ENCODE measurements around the gene MEX3D. TPM values are rescaled to one million over a fixed set of nuclear protein-coding genes. Genes with fewer than 3 reads are reported as not detected.

Gene MEX3D
- total and polyA plus RNA-seq, 2 of the 4 experiments (the other 2 are of a cell fraction): 9.1 to 9.6 TPM

DNA sequence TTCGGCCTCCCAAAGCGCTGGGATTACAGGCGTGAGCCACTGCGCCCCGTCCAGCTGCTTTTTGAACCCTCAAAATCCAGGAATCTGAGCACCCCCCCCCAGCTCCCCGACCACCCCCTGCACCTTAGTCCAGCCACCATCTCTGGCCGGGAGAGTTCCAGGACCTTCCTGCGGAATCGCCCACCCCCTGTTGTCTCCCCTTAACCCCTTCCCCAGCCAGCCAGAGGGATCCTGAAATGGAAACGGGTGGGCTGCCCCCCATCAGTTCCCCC, 25.3 kb upstream of the MEX3D start:
- Histone ChIP-seq H4K20me1 (ENCODE audit: insufficient read depth, low read length) (peaks cover 26% of the 10 kb centered on the region), H3K56ac (ENCODE audit: extremely low read depth, insufficient read depth, low read length) (no peak overlapping the region), H4K91ac (ENCODE audit: insufficient read depth, low read depth, low read length) (no peak overlapping the region), H3K79me1 (ENCODE audit: low read depth in 1 of 2, low read length in 2 of 2) (peaks cover 8 to 53% of the 10 kb centered on the region in 2 experiments), H3K4me3 (ENCODE audit: insufficient read depth, low read depth, low read length) (no peak overlapping the region), H4K8ac (ENCODE audit: low read depth in 2 of 2, low read length in 2 of 2) (peak overlapping the region; percentile 51 to 91; a peak in 2 of 4 replicates), H2BK20ac (ENCODE audit: low read depth, low read length) (no peak overlapping the region), H3K18ac (ENCODE audit: low read depth, low read length) (no peak overlapping the region), H3K14ac (replicated peaks; ENCODE audit: low read depth, low read length) (no peak overlapping the region), H3K27ac (ENCODE audit: insufficient read depth, low read length) (no peak overlapping the region; the same call in 1 of the 2 replicates), H2AFZ (replicated peaks; ENCODE audit: low read length, poor library complexity) (peak overlapping the region; percentile 92), H3K4ac (ENCODE audit: low read depth, low read length) (peak overlapping the region; percentile 79; the same call in 1 of the 2 replicates), H3K9me1 (ENCODE audit: insufficient read depth, low read length) (peaks cover 10% of the 10 kb centered on the region; the same call in 1 of the 2 replicates), H3K27me3 (ENCODE audit: control insufficient read depth, insufficient read depth, low read length) (no peaks in the 10 kb centered on the region), H3K36me3 (ENCODE audit: control insufficient read depth, insufficient read depth, low read length) (peaks cover 18% of the 10 kb centered on the region), H2BK120ac (ENCODE audit: low read depth, low read length) (no peak overlapping the region), H4K5ac (ENCODE audit: low read depth, low read length) (no peak overlapping the region), H3K9ac (ENCODE audit: low read depth, low read length) (peak overlapping the region; percentile 63; the same call in 1 of the 2 replicates), H3K23ac (ENCODE audit: low read depth, low read length) (peak overlapping the region; percentile 89; the same call in 1 of the 2 replicates), H2AK9ac (replicated peaks; ENCODE audit: low read depth, low read length, poor library complexity) (no peak overlapping the region), H2BK5ac (ENCODE audit: low read depth, low read length, poor library complexity, severe bottlenecking) (no peak overlapping the region), H2BK15ac (ENCODE audit: low read depth, low read length) (no peak overlapping the region), H3K4me2 (ENCODE audit: low read depth, low read length) (no peak overlapping the region; the same call in 1 of the 2 replicates), H3K4me1 (ENCODE audit: control insufficient read depth, insufficient read depth, low read length) (peaks cover 11% of the 10 kb centered on the region), H3K9me3 (ENCODE audit: control insufficient read depth, insufficient read depth, low read length) (no peaks in the 10 kb centered on the region), H2AK5ac (ENCODE audit: low read depth, low read length) (peak overlapping the region; percentile 47)
- DNase-seq (no peak), ATAC-seq (ENCODE audit: low read depth) (no peak)
- dilution Hi-C loops (cut with HindIII; ENCODE audit: low sequenced_read_pairs, unreplicated experiment): no loop called here
- CTCF ChIA-PET: interaction anchor here (1.1 kb wide), 1 partner anchor 48 kb away, joined by 3 read pairs; no protein-coding TSS in a partner anchor
- no TSS peak for BruUV-seq (replicated peaks)
- TF ChIP-seq MXI1 (IDR thresholded peaks at IDR 0.05; ENCODE audit: borderline replicate concordance, low read depth, low read length) (no peak), BHLHE40 (IDR thresholded peaks at IDR 0.05; ENCODE audit: low read depth, low read length) (no peak), POLR2A (IDR thresholded peaks at IDR 0.05; ENCODE audit: low read depth, low read length) (no peak), RCOR1 (IDR thresholded peaks at IDR 0.05; ENCODE audit: insufficient replicate concordance, low read length) (no peak), FOS (IDR thresholded peaks at IDR 0.05; ENCODE audit: low read depth, low read length) (no peak), CEBPB (IDR thresholded peaks at IDR 0.05; ENCODE audit: low read depth, low read length) (no peak), SMC3 (IDR thresholded peaks at IDR 0.05; ENCODE audit: low read depth, low read length) (no peak), MAFK (IDR thresholded peaks at IDR 0.05; ENCODE audit: low read depth, low read length) (no peak), RFX5 (IDR thresholded peaks at IDR 0.05; ENCODE audit: low read depth, low read length) (no peak), MAZ (IDR thresholded peaks at IDR 0.05; ENCODE audit: borderline replicate concordance, low read depth, low read length) (no peak), NFE2L2 (IDR thresholded peaks at IDR 0.05; ENCODE audit: low read depth, low read length) (no peak), RAD21 (IDR thresholded peaks at IDR 0.05; ENCODE audit: low read length) (no peak), CHD1 (IDR thresholded peaks at IDR 0.05; ENCODE audit: low read depth, low read length) (no peak)
- TF ChIP-seq, protein P1, sequence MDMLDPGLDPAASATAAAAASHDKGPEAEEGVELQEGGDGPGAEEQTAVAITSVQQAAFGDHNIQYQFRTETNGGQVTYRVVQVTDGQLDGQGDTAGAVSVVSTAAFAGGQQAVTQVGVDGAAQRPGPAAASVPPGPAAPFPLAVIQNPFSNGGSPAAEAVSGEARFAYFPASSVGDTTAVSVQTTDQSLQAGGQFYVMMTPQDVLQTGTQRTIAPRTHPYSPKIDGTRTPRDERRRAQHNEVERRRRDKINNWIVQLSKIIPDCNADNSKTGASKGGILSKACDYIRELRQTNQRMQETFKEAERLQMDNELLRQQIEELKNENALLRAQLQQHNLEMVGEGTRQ (IDR thresholded peaks at IDR 0.05; ENCODE audit: low read depth, low read length): no peak
- TF ChIP-seq, protein P2, sequence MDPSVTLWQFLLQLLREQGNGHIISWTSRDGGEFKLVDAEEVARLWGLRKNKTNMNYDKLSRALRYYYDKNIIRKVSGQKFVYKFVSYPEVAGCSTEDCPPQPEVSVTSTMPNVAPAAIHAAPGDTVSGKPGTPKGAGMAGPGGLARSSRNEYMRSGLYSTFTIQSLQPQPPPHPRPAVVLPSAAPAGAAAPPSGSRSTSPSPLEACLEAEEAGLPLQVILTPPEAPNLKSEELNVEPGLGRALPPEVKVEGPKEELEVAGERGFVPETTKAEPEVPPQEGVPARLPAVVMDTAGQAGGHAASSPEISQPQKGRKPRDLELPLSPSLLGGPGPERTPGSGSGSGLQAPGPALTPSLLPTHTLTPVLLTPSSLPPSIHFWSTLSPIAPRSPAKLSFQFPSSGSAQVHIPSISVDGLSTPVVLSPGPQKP (IDR thresholded peaks at IDR 0.05; ENCODE audit: borderline replicate concordance, low read depth, low read length): no peak
- TF ChIP-seq, protein P3, sequence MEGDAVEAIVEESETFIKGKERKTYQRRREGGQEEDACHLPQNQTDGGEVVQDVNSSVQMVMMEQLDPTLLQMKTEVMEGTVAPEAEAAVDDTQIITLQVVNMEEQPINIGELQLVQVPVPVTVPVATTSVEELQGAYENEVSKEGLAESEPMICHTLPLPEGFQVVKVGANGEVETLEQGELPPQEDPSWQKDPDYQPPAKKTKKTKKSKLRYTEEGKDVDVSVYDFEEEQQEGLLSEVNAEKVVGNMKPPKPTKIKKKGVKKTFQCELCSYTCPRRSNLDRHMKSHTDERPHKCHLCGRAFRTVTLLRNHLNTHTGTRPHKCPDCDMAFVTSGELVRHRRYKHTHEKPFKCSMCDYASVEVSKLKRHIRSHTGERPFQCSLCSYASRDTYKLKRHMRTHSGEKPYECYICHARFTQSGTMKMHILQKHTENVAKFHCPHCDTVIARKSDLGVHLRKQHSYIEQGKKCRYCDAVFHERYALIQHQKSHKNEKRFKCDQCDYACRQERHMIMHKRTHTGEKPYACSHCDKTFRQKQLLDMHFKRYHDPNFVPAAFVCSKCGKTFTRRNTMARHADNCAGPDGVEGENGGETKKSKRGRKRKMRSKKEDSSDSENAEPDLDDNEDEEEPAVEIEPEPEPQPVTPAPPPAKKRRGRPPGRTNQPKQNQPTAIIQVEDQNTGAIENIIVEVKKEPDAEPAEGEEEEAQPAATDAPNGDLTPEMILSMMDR (conservative IDR thresholded peaks at IDR 0.05; ENCODE audit: low read depth, low read length): no peak
- WGBS, 2 experiments (ENCODE audit: extremely low coverage in 2 of 2, insufficient read length in 1 of 2): 58% methylated on average over 4 of the region's 10 CpGs; no CpG with 5 or more reads in 1 of the 2 experiments
- intact Hi-C loops (cut with micrococcal nuclease): no loop called here
- in situ Hi-C loops (cut with MboI; ENCODE audit: low sequenced_read_pairs): no loop called here
- POLR2A ChIA-PET (ENCODE audit: unreplicated experiment): no interaction called here

All from IMR-90 (cell line).